Tibial nerve (tissue), 4 donors: ENCODE results near the gene PSD2. TPM values are rescaled to one million over a fixed set of nuclear protein-coding genes. Genes with fewer than 3 reads are reported as not detected.

Source experiments
- DNase-seq, 2 donors: peaks; one replicate each; pipeline ENCODE4 v3.0.0-alpha.2; 2019; ENCODE audit warnings: low spot score in 2 of 2
- H3K27ac ChIP-seq, 4 donors: fragments of 200-600 bp; sonication (generic) in 3 of 4; one replicate each; pipeline ENCODE4 v1.5.1; 2017 to 2019; ENCODE audit warnings: mild to moderate bottlenecking in 1 of 4
- H3K27me3 ChIP-seq, 2 donors: fragments of 200-600 bp; sonication (generic) in 1 of 2; one replicate each; pipeline versions ENCODE4 v1.5.1 to v1.6.0; 2017 to 2019
- H3K36me3 ChIP-seq, 3 donors: fragments of 200-600 bp; sonication (generic); one replicate each; pipeline ENCODE4 v1.5.1; 2018 to 2019
- H3K4me1 ChIP-seq, 4 donors: fragments of 200-600 bp; sonication (generic) in 3 of 4; one replicate each; pipeline ENCODE4 v1.5.1; 2017 to 2019
- H3K4me3 ChIP-seq, 4 donors: fragments of 200-600 bp; sonication (generic) in 3 of 4; one replicate each; pipeline ENCODE4 v1.5.1; 2017 to 2019; ENCODE audit warnings: mild to moderate bottlenecking in 1 of 4, moderate library complexity in 1 of 4
- H3K9me3 ChIP-seq, 4 donors: fragments of 200-600 bp; sonication (generic) in 3 of 4; one replicate each; pipeline ENCODE4 v1.5.1; 2017 to 2019
- EP300 ChIP-seq, 2 donors: sonication (generic); formaldehyde crosslinking; IDR thresholded peaks; one replicate each; pipeline ENCODE4 v1.6.1; 2017; ENCODE audit warnings: antibody characterized with exemption in 2 of 2, mild to moderate bottlenecking in 1 of 2
- POLR2A ChIP-seq, 2 donors: fragments of 450-650 bp; IDR thresholded peaks; one replicate each; pipeline ENCODE4 v1.6.1; 2017; ENCODE audit warnings: antibody characterized with exemption in 2 of 2, mild to moderate bottlenecking in 2 of 2, moderate library complexity in 2 of 2
- WGBS, 2 donors: methylation state at CpG; one replicate each; pipeline ENCODE4 v1.1.5; 2018; 5-methylcytosine and 5-hydroxymethylcytosine counted together
- total RNA-seq, 4 donors: library from RNA; depleted of rRNA; stranded (reverse); fragments of >200 nt; gene quantifications; one replicate each; pipeline ENCODE4 v1.1.0, GENCODE V29; 2016
- TF ChIP-seq, protein P1 (sequence below), 5 experiments: fragments of 200-600 bp in 3 of 5; fragments of 450-650 bp in 2 of 5; sonication (generic) in 3 of 5; IDR thresholded peaks; one replicate each; pipeline ENCODE4 v1.5.1; 2016 to 2019; ENCODE audit warnings: antibody characterized with exemption in 5 of 5, mild to moderate bottlenecking in 3 of 5, moderate library complexity in 2 of 5

The PSD2 gene
- total RNA-seq, 4 donors from 2014 or later = under 0.01 to 0.30 (median 0.21) TPM; not detected in 1

GRCh38 chr5:139807647-139808030 lies 12.0 kb downstream of the PSD2 start:
- H3K27me3 ChIP-seq = no peaks in the 10 kb centered on the region
- H3K36me3 ChIP-seq = no peaks in the 10 kb centered on the region
- TF ChIP-seq EP300 (IDR thresholded peaks at IDR 0.05) = no peak
- no peak for TF ChIP-seq POLR2A (IDR thresholded peaks at IDR 0.05)
- TF ChIP-seq, protein P1, sequence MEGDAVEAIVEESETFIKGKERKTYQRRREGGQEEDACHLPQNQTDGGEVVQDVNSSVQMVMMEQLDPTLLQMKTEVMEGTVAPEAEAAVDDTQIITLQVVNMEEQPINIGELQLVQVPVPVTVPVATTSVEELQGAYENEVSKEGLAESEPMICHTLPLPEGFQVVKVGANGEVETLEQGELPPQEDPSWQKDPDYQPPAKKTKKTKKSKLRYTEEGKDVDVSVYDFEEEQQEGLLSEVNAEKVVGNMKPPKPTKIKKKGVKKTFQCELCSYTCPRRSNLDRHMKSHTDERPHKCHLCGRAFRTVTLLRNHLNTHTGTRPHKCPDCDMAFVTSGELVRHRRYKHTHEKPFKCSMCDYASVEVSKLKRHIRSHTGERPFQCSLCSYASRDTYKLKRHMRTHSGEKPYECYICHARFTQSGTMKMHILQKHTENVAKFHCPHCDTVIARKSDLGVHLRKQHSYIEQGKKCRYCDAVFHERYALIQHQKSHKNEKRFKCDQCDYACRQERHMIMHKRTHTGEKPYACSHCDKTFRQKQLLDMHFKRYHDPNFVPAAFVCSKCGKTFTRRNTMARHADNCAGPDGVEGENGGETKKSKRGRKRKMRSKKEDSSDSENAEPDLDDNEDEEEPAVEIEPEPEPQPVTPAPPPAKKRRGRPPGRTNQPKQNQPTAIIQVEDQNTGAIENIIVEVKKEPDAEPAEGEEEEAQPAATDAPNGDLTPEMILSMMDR (IDR thresholded peaks at IDR 0.05) = no peak
- no peak for DNase-seq
- no peaks in the 10 kb centered on the region for H3K4me1 ChIP-seq
- H3K27ac ChIP-seq = no peak overlapping the region
- 65 to 72% methylated on average over 6 of the region's 6 CpGs for WGBS, 2 donors
- H3K4me3 ChIP-seq = no peak overlapping the region
- no peaks in the 10 kb centered on the region for H3K9me3 ChIP-seq

- H3K4me1 ChIP-seq = no peaks in the 10 kb centered on the region
- no peaks in the 10 kb centered on the region for H3K36me3 ChIP-seq
- 40 to 44% methylated on average over 16 to 19 of the region's 19 CpGs for WGBS, 2 donors
- no peak for TF ChIP-seq POLR2A (IDR thresholded peaks at IDR 0.05)
- no peak for TF ChIP-seq EP300 (IDR thresholded peaks at IDR 0.05)
- TF ChIP-seq, protein P1 (IDR thresholded peaks at IDR 0.05) = no peak
- DNase-seq = no peak
- H3K27me3 ChIP-seq = no peaks in the 10 kb centered on the region
- no peak overlapping the region for H3K27ac ChIP-seq
- H3K9me3 ChIP-seq = no peaks in the 10 kb centered on the region
- H3K4me3 ChIP-seq = no peak overlapping the region
Observed at GRCh38 chr5:139808481-139809330, 13.1 kb downstream of the PSD2 start.

GRCh38 chr5:139809331-139809810 lies 13.8 kb downstream of the PSD2 start:
- no peak for DNase-seq
- Histone ChIP-seq H3K36me3 (no peaks in the 10 kb centered on the region), H3K27ac (no peak overlapping the region), H3K4me3 (no peak overlapping the region), H3K4me1 (no peaks in the 10 kb centered on the region), H3K9me3 (no peaks in the 10 kb centered on the region), H3K27me3 (no peaks in the 10 kb centered on the region)
- TF ChIP-seq POLR2A (IDR thresholded peaks at IDR 0.05) (no peak), EP300 (IDR thresholded peaks at IDR 0.05) (no peak)
- TF ChIP-seq, protein P1 (IDR thresholded peaks at IDR 0.05) = no peak
- 93 to 100% methylated on average over 5 to 11 of the region's 11 CpGs for WGBS, 2 donors

DNA sequence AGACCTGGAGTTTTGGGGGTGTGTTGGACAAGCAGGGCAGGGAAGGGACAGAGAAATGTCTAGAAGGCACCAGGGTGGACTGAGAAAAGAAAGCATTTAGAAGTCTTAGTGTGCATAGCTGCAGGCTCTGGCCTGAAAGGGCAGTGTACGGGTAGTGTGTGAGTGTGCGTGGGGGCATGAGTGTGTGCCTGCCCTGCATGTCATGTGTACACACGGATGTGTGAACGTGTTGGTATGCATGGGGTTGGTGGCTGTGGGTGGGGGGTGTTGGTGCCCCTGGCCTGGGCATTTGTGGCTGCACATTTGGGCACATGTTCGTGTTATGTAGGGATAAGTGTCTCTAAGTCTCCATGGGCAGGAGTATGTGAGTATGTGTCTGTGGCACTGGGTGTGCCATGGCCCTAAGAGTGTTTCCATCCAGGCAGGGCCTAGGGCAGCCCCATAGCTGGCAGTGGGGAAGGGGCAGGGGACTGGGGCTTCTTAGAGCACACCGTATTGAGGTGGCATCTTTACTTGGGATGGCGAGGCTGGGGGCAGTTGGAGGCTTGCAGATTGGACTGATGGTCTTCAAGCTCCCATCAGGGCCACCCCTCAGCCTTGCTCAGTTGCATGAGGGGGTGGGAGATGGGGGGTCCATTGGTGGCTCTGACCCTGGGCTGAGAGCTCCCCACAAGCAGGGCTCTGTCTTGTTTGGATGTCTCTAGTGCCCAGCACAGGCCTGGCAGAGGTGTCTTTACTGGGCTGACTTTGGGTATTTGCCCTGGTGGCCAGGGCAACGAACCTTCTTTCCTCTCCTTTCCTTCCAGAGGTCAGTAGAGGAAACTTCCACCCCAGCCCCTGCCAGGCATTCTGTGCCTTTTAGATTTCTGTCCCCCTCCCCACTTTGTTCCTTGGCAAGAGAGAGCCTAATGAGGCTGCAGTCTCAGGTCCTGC lies 15.0 kb downstream of the PSD2 start:
- H3K9me3 ChIP-seq = no peaks in the 10 kb centered on the region
- H3K27me3 ChIP-seq = no peaks in the 10 kb centered on the region
- no peak overlapping the region for H3K27ac ChIP-seq
- no peaks in the 10 kb centered on the region for H3K4me1 ChIP-seq
- no peak overlapping the region for H3K4me3 ChIP-seq
- no peak for TF ChIP-seq EP300 (IDR thresholded peaks at IDR 0.05)
- TF ChIP-seq POLR2A (IDR thresholded peaks at IDR 0.05) = no peak
- no peak for DNase-seq
- H3K36me3 ChIP-seq = no peaks in the 10 kb centered on the region
- 90% methylated on average over 8 of the region's 8 CpGs for WGBS, 2 donors

DNA sequence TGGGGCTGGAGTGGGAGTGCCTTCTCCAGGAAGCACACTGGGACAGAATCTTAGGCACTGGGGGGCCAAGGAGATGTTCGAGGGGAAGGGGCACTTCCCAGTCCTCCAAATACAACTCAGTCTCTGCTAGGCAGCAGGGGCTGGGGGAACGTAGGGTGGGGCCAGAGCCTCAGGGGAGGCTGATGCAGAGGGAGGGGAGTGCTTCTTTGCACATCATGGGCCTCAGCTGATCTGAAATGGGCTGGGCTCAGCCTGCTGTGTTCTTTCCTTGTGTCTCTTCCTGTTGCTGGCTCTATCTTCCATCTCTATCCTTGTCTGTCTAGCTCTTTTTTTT lies 15.6 kb downstream of the PSD2 start:
- Histone ChIP-seq H3K4me1 (no peaks in the 10 kb centered on the region), H3K36me3 (no peaks in the 10 kb centered on the region), H3K27ac (no peak overlapping the region), H3K9me3 (no peaks in the 10 kb centered on the region), H3K27me3 (no peaks in the 10 kb centered on the region), H3K4me3 (no peak overlapping the region)
- DNase-seq = no peak
- TF ChIP-seq, protein P1 (IDR thresholded peaks at IDR 0.05) = no peak
- WGBS, 2 donors = 27 to 38% methylated on average over 2 of the region's 2 CpGs
